Left renal pelvis (tissue), 4 donors: ENCODE results near the gene ITGA5. TPM values are rescaled to one million over a fixed set of nuclear protein-coding genes. Genes with fewer than 3 reads are reported as not detected.
A peak's percentile ranks its signal among the peaks of the same experiment; 100 is the strongest.
"Not testable (repeated sequence)": the region's sequence is repeated elsewhere in the genome, so short reads cannot be mapped to it uniquely, and the experiment has no call there.

Experiments
- DNase-seq, 4 donors: peaks; one replicate each; pipeline ENCODE4 v3.0.0-alpha.2; 2013; ENCODE audit warnings: low read depth in 4 of 4, low spot score in 3 of 4
- polyA plus RNA-seq, 4 donors: library from polyadenylated mRNA; unstranded; fragments of 120-200 nt; gene quantifications; one replicate each; pipeline ENCODE4 v1.2.1, GENCODE V29; 2013; ENCODE audit not compliant: insufficient read length in 4 of 4

The ITGA5 gene
- polyA plus RNA-seq, 4 donors = 41.6 to 59.2 (median 46.7) TPM

DNA sequence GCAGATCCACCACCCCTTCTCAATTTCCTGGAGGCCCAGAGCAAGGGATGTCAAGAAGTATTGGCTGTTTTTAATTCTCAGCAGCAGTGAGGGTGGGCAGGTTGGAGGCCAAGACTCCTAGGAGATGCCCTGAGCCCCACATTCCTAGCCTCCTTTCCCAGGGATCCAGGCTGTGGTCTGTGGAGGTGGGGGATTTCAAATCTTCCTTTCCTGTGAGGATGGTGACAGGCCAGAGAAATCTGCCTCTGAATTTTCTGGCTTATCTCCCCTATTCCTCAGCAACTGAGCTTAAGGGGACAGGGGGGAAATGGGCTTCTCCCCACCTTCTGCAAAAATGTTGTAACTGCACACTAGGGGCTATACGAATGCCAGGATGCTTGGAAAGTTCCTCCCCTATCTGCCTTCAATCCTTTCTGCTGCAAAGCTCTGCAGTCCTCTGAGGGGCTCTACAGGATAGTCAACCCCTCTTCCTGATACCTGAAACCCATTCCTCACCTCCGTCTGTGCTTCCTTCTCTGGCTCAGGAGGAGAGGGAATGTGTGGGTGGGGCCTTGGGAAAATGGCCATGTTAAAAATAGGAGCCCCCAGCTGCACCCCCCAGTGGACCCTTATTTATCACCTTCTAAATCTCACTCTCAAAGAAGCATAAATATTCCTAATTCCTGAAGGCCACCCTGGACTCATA lies 61.4 kb downstream of the ITGA5 start:
- no peak for DNase-seq

- no peak for DNase-seq
Observed at GRCh38 chr12:54356951-54357356, 62.1 kb downstream of the ITGA5 start.

DNA sequence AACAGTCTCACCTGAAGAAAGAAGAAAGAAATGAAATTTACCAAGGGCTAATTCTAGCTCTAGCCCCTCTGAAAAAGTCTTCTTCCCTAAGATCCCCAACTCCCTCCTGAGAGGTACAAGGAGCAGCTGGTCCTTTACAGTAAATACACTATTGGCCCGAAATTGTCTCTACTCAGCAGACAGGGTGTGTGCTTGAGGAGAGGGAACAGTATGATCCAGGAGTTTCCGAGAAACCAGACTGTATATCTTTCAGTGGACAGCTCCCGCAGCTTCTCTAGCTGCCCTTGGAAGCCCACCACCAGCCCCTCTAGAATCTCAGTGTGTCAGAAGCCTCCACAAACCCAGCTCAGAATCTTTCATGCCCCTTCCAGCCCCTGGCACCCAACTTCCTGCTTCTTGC lies 62.8 kb downstream of the ITGA5 start:
- no peak for DNase-seq

DNA sequence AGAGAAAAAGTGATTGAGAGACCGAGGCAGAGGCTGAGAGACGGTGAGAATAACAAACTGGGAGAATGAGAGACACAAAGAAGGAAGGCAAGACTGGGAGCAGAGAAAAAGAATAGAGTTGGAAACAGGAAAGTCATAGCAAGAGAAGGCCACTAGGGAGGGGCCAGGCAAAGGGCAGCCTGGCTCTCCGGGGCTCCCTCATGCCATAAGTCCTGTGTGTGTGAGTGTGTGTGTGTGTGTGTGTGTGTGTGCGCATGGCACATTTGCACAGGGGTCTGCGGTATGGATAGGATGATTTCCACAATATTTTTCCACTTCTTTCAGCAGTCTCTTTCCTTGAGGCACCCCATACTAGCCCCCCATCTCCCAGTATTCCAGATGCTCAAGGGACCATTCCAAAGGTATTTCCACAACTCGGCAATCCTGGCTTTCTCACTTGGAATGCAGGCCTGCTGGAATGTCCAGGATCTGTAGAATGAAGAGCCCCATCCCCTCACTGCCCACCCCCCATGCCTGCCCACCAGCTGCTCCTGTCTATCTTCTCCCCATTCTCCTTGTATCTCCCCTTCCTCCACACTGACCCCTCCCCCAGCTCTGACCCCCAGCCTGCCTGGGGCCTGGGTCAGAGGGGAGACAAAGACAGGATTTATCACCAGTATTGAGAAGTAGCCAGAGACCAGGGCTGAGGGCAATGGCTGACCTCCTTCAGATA lies 63.8 kb downstream of the ITGA5 start:
- no peak for DNase-seq

GRCh38 chr12:54354271-54354670 lies 64.8 kb downstream of the ITGA5 start:
- not testable (repeated sequence) for DNase-seq

GRCh38 chr12:54352891-54353874 lies 65.9 kb downstream of the ITGA5 start:
- no peak for DNase-seq

DNA sequence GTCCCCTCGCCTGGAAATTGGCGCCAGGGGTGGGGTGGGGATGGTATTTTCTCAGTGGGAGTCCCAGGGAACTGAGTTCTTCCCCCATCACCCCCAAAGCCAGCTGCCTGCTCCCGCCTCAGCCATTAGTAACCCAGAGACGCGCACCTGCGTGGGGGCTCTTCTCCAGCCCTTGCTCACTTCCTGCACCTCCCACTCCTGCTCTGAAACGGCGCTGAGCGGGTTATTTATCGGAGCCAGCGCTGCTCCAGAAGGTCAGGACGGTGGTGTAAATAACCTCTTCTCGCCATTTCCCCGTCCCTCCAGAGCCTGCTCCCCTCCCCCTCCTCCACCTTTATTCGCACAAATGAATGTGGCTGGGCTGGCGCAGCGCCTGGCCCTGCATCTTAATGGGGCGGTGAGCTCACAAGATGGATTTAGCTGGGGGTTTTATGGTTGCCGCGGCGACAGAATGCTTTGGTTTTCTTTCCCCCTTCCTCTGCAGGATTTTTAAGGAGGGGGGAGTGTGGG lies 67.0 kb downstream of the ITGA5 start:
- DNase-seq = peak in 2 of 4 donors; percentile 75 to 86

DNA sequence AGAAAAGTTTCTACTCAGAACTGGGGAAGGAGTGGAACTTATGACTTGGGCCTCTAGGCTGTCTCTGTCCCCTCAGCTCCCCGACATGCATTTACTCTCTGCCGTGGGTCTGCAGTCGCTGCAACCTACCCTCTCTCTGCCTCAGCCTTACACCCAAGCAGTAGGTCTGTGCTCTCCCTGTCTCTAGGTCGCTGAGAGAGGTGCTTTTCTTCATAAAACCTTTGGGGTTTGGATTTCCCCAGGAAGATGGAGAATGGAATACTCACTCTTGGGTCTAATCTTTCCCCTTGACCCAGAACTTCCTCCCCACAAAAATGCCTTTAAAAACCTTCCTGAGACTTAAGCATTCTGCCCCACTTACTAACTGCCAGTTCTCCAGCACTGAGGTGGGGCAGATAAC lies 67.7 kb downstream of the ITGA5 start:
- DNase-seq = no peak

- no peak for DNase-seq
Observed at GRCh38 chr12:54350743-54351142, 68.3 kb downstream of the ITGA5 start.

- DNase-seq = no peak
Observed at GRCh38 chr12:54349679-54350078, 69.4 kb downstream of the ITGA5 start.

GRCh38 chr12:54349036-54349435 lies 70.0 kb downstream of the ITGA5 start:
- DNase-seq = no peak

Other genes starting within 250 kb of the ITGA5 start
- 10 to 100 TPM; 22.8 to 41.4 (median 32.8) TPM for gene SMUG1, start 230.3 kb downstream of the ITGA5 start, polyA plus RNA-seq
- gene CBX5, start 139.1 kb downstream of the ITGA5 start, polyA plus RNA-seq = 100 to 1,000 TPM in 3 of 4 donors, 10 to 100 TPM in 1; 95.2 to 139 (median 125) TPM
- gene HNRNPA1, start 138.5 kb downstream of the ITGA5 start, polyA plus RNA-seq = 1,000 to 10,000 TPM; 3,309 to 4,188 (median 3,895) TPM
- gene NFE2, start 118.3 kb downstream of the ITGA5 start, polyA plus RNA-seq = 10 to 100 TPM in 1 of 4 donors, 1 to 10 TPM in 3; 1.9 to 11.1 (median 2.8) TPM
- 100 to 1,000 TPM; 164 to 236 (median 215) TPM for gene COPZ1, start 94.1 kb downstream of the ITGA5 start, polyA plus RNA-seq
- 1 to 10 TPM in 1 of 4 donors, under 1 TPM in 2, not detected in 1; 0.11 to 1.5 (median 0.26) TPM for gene GPR84, start 54.8 kb downstream of the ITGA5 start, polyA plus RNA-seq
- 10 to 100 TPM; 12.4 to 16.5 (median 14.1) TPM for gene ZNF385A, start 34.5 kb downstream of the ITGA5 start, polyA plus RNA-seq
- under 1 TPM in 1 of 4 donors, not detected in 3; 0.11 TPM for gene GTSF1, start 54.3 kb upstream of the ITGA5 start, polyA plus RNA-seq
- 1 to 10 TPM; 3.1 to 8.9 (median 3.5) TPM for gene NCKAP1L, start 78.5 kb upstream of the ITGA5 start, polyA plus RNA-seq
- 1 to 10 TPM; 5.1 to 9.5 (median 9.1) TPM for gene PDE1B, start 130.3 kb upstream of the ITGA5 start, polyA plus RNA-seq
- 10 to 100 TPM in 3 of 4 donors, 1 to 10 TPM in 1; 4.3 to 54.6 (median 51.7) TPM for gene PPP1R1A, start 169.4 kb upstream of the ITGA5 start, polyA plus RNA-seq
- gene LACRT, start 215.6 kb upstream of the ITGA5 start, polyA plus RNA-seq = not detected
- not detected for gene DCD, start 229.1 kb upstream of the ITGA5 start, polyA plus RNA-seq